ENCODE results near the gene TCAP.

- TF ChIP-seq, protein P1, sequence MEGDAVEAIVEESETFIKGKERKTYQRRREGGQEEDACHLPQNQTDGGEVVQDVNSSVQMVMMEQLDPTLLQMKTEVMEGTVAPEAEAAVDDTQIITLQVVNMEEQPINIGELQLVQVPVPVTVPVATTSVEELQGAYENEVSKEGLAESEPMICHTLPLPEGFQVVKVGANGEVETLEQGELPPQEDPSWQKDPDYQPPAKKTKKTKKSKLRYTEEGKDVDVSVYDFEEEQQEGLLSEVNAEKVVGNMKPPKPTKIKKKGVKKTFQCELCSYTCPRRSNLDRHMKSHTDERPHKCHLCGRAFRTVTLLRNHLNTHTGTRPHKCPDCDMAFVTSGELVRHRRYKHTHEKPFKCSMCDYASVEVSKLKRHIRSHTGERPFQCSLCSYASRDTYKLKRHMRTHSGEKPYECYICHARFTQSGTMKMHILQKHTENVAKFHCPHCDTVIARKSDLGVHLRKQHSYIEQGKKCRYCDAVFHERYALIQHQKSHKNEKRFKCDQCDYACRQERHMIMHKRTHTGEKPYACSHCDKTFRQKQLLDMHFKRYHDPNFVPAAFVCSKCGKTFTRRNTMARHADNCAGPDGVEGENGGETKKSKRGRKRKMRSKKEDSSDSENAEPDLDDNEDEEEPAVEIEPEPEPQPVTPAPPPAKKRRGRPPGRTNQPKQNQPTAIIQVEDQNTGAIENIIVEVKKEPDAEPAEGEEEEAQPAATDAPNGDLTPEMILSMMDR (IDR thresholded peaks at IDR 0.05; ENCODE audit: low read length), result peak; percentile 74
- no peak for TF ChIP-seq EZH2 (optimal IDR thresholded peaks at IDR 0.05; ENCODE audit: low read depth, low read length)
- TF ChIP-seq EZH2phosphoT487 (IDR thresholded peaks at IDR 0.05; ENCODE audit: low read length), result no peak
These were observed 3.1 kb downstream of the TCAP start, which contains the start of gene PNMT for GRCh38 chr17:39667945-39668924.
